IMR-90 (cell line): ENCODE results near the gene HEBP1. TPM values are rescaled to one million over a fixed set of nuclear protein-coding genes. Genes with fewer than 3 reads are reported as not detected.

Experiments
- ATAC-seq: fragments of 200-7000 bp; cut with Tn5 transposase; 2 replicates; pipeline ENCODE4 v1.9.1; 2020; ENCODE audit warnings: low read depth, mild to moderate bottlenecking, moderate library complexity
- BruUV-seq: library from RNA; stranded (reverse); fragments of 400-500 nt; replicated peaks from 2 replicates; lab custom pipeline; 2021; lab: Mats Ljungman, UMichigan
- CTCF ChIA-PET: fragments of 300-600 bp; formaldehyde crosslinking; extraction: SDS; loops from one replicate; lab custom pipeline; 2021; ENCODE audit warnings: antibody characterized with exemption; lab: Yijun Ruan, JAX
- POLR2A ChIA-PET: fragments of 300-600 bp; sonication (Branson Sonifier 250); formaldehyde crosslinking; loops from one replicate; lab custom pipeline; 2022; ENCODE audit warnings: antibody characterized with exemption; ENCODE audit not compliant: unreplicated experiment; lab: Charles Lee
- DNase-seq: peaks from one replicate; pipeline ENCODE4 v3.0.0; 2013
- H2AFZ ChIP-seq: replicated peaks from 2 replicates; pipeline ENCODE3; 2013; ENCODE audit warnings: low read length, mild to moderate bottlenecking; ENCODE audit not compliant: poor library complexity
- H2AK5ac ChIP-seq: 2 replicates; pipeline ENCODE4 v1.6.1; 2013; ENCODE audit warnings: low read depth, low read length, inconsistent platforms
- H2AK9ac ChIP-seq: replicated peaks from 2 replicates; pipeline ENCODE3; 2013; ENCODE audit warnings: mild to moderate bottlenecking, low read depth, low read length, moderate library complexity; ENCODE audit not compliant: poor library complexity
- H2BK120ac ChIP-seq: 2 replicates; pipeline ENCODE4 v1.6.1; 2013; ENCODE audit warnings: low read depth, low read length, inconsistent platforms
- H2BK15ac ChIP-seq: 3 replicates; pipeline ENCODE4 v1.6.1; 2013; ENCODE audit warnings: low read depth, low read length, inconsistent platforms
- H2BK20ac ChIP-seq: 2 replicates; pipeline ENCODE4 v1.6.1; 2013; ENCODE audit warnings: low read depth, mild to moderate bottlenecking, inconsistent platforms, low read length, moderate library complexity
- H2BK5ac ChIP-seq: 2 replicates; pipeline ENCODE4 v1.6.1; 2013; ENCODE audit warnings: mild to moderate bottlenecking, low read depth, low read length, inconsistent platforms; ENCODE audit not compliant: poor library complexity, severe bottlenecking
- H3K14ac ChIP-seq: replicated peaks from 2 replicates; pipeline ENCODE4 v1.6.1; 2013; ENCODE audit warnings: low read depth, low read length, inconsistent platforms
- H3K18ac ChIP-seq: 2 replicates; pipeline ENCODE4 v1.6.1; 2013; ENCODE audit warnings: low read depth, low read length, control low read depth
- H3K23ac ChIP-seq: 2 replicates; pipeline ENCODE4 v1.6.1; 2013; ENCODE audit warnings: low read depth, low read length, inconsistent platforms
- H3K27ac ChIP-seq: 2 replicates; pipeline ENCODE4 v1.5.1; 2013; ENCODE audit warnings: mild to moderate bottlenecking, control low read depth, low read length; ENCODE audit not compliant: insufficient read depth
- H3K27me3 ChIP-seq: 2 replicates; pipeline ENCODE4 v1.6.1; 2013; ENCODE audit warnings: low read length; ENCODE audit not compliant: control insufficient read depth, insufficient read depth
- H3K36me3 ChIP-seq: 2 replicates; pipeline ENCODE4 v1.6.1; 2013; ENCODE audit warnings: low read length, mixed read lengths; ENCODE audit not compliant: control insufficient read depth, insufficient read depth
- H3K4ac ChIP-seq: 2 replicates; pipeline ENCODE4 v1.6.1; 2013; ENCODE audit warnings: low read depth, low read length, inconsistent platforms
- H3K4me1 ChIP-seq: 2 replicates; pipeline ENCODE4 v1.6.1; 2013; ENCODE audit warnings: low read length, mixed read lengths; ENCODE audit not compliant: control insufficient read depth, insufficient read depth
- H3K4me2 ChIP-seq: 2 replicates; pipeline ENCODE4 v1.6.1; 2013; ENCODE audit warnings: low read depth, mild to moderate bottlenecking, control low read depth, low read length, moderate library complexity
- H3K4me3 ChIP-seq: 2 replicates; pipeline ENCODE4 v1.5.1; 2013; ENCODE audit warnings: low read depth, mild to moderate bottlenecking, control low read depth, low read length, moderate library complexity; ENCODE audit not compliant: insufficient read depth
- H3K56ac ChIP-seq: 2 replicates; pipeline ENCODE4 v1.6.1; 2013; ENCODE audit warnings: low read length, inconsistent platforms; ENCODE audit not compliant: insufficient read depth; ENCODE audit errors: extremely low read depth
- H3K79me1 ChIP-seq, 2 experiments: 2 replicates each; pipeline ENCODE4 v1.6.1; 2013; ENCODE audit warnings: low read length in 2 of 2, inconsistent platforms in 1 of 2, low read depth in 1 of 2
- H3K9ac ChIP-seq: 2 replicates; pipeline ENCODE4 v1.6.1; 2013; ENCODE audit warnings: low read depth, low read length, control low read depth
- H3K9me1 ChIP-seq: 2 replicates; pipeline ENCODE4 v1.6.1; 2013; ENCODE audit warnings: low read length, inconsistent platforms; ENCODE audit not compliant: insufficient read depth
- H3K9me3 ChIP-seq: 2 replicates; pipeline ENCODE4 v1.6.1; 2013; ENCODE audit warnings: low read length; ENCODE audit not compliant: control insufficient read depth, insufficient read depth
- H4K20me1 ChIP-seq: 2 replicates; pipeline ENCODE4 v1.6.1; 2013; ENCODE audit warnings: low read length, inconsistent platforms; ENCODE audit not compliant: insufficient read depth
- H4K5ac ChIP-seq: 2 replicates; pipeline ENCODE4 v1.6.1; 2013; ENCODE audit warnings: mild to moderate bottlenecking, low read depth, low read length, control low read depth
- H4K8ac ChIP-seq, 2 experiments: 2 replicates each; pipeline ENCODE4 v1.6.1; 2013; ENCODE audit warnings: low read depth in 2 of 2, low read length in 2 of 2, control low read depth in 1 of 2, inconsistent platforms in 1 of 2
- H4K91ac ChIP-seq: 2 replicates; pipeline ENCODE4 v1.6.1; 2013; ENCODE audit warnings: low read depth, low read length, inconsistent platforms; ENCODE audit not compliant: insufficient read depth
- BHLHE40 ChIP-seq: fragments of 150-350 bp; IDR thresholded peaks from 2 replicates; pipeline ENCODE4 v1.6.1; 2016; ENCODE audit warnings: mild to moderate bottlenecking, low read depth, low read length
- SMC3 ChIP-seq: fragments of 150-350 bp; IDR thresholded peaks from 2 replicates; pipeline ENCODE4 v1.6.1; 2016; ENCODE audit warnings: low read depth, mild to moderate bottlenecking, antibody characterized with exemption, low read length, moderate library complexity
- WGBS, 2 experiments: methylation state at CpG; one replicate each; pipeline versions ENCODE4 v1.1.5 to v1.1.7; 2013; ENCODE audit warnings: missing lambda C conversion rate in 2 of 2; ENCODE audit not compliant: insufficient read length in 1 of 2; ENCODE audit errors: extremely low coverage in 2 of 2; 5-methylcytosine and 5-hydroxymethylcytosine counted together
- dilution Hi-C: fragments of 300-500 bp; cut with HindIII; formaldehyde crosslinking; loops from one replicate; pipeline ENCODE4 v1.14.3; 2018; ENCODE audit warnings: low sequenced_read_pairs; ENCODE audit not compliant: unreplicated experiment
- in situ Hi-C: fragments of 300-500 bp; cut with MboI; formaldehyde crosslinking; loops from 3 replicates; pipeline ENCODE4 v1.14.3; 2019; ENCODE audit warnings: low sequenced_read_pairs, inconsistent platforms, mixed read lengths
- intact Hi-C: fragments of 100-400 bp; cut with micrococcal nuclease; formaldehyde crosslinking; loops from 2 replicates; pipeline ENCODE4 v1.10.0; 2022
- polyA plus RNA-seq, 3 experiments: library from polyadenylated mRNA; depleted of rRNA; stranded (reverse); fragments of >200 nt; gene quantifications; 2 replicates each; pipeline ENCODE4 v1.2.3, GENCODE V29; 2012; ENCODE audit warnings: low replicate concordance in 1 of 3
- total RNA-seq: library from RNA; depleted of rRNA; stranded (reverse); fragments of >200 nt; gene quantifications from 2 replicates; pipeline ENCODE4 v1.2.3, GENCODE V29; 2012

HEBP1 gene
- total and polyA plus RNA-seq, 2 of the 4 experiments (the other 2 are of a cell fraction) = 18.8 to 49.2 TPM

DNA sequence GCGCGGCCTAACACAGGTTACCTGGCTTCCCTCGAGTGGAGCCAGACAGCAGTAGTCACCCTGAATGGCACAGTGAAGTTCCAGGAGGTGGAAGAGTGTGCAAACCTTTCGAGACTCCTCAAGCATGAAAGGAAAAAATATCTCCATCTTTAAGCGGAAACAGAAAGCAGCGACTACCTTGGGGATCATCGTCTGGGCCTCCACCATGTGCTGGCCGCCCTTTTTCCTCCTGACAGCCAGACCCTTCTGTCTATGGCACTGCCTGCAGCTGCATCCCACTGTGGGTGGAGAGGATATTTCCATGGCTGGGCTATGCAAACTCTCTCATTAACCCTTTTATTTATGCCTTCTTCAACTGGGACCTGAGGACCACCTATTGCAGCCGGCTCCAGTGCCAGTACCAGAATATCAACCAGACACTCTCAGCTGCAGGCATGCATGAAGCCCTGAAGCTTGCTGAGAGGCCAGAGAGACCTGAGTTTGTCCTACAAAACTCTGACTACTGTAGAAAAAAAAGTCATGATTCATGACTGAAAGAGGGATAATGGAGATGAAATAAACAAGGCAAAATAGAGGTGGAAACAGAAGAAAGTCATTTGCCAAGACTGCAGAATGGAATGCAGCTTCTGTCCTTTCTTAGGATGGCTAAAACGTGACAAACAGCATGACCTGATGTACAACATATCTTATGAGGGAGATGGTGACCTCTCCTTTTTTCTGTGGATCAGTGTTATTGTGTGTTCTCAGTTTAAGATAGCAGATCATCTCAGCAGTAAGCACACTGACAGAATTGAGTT is 2.4 kb upstream of the HEBP1 start:
- H2AFZ ChIP-seq = peak overlapping the region; percentile 94
- ATAC-seq (no peak), DNase-seq (peak; percentile 23)
- no peaks in the 10 kb centered on the region for H3K27me3 ChIP-seq
- peak overlapping the region; percentile 66 for H2AK9ac ChIP-seq
- H3K9ac ChIP-seq = no peak overlapping the region; the same call in 1 of the 2 replicates
- peak overlapping the region; percentile 78 for H2BK20ac ChIP-seq
- ChIA-PET POLR2A (interaction anchor here (0.6 kb wide), 1 partner anchor 98 kb away, joined by 3 read pairs; no protein-coding TSS in a partner anchor), CTCF (no interaction called here)
- peak overlapping the region; percentile 94 for H4K91ac ChIP-seq
- H3K4me3 ChIP-seq = no peak overlapping the region
- H3K9me1 ChIP-seq = peaks cover 23% of the 10 kb centered on the region
- peak overlapping the region; percentile 87 for H3K14ac ChIP-seq
- BruUV-seq = TSS peak; percentile 24
- intact Hi-C loops = loop anchor here (5.0 kb wide), 1 partner anchor 210 kb away; no protein-coding TSS in a partner anchor
- H4K5ac ChIP-seq = peak overlapping the region; percentile 93; the same call in 1 of the 2 replicates
- peak overlapping the region; percentile 87 for H3K4me2 ChIP-seq
- WGBS, 2 experiments = 20% methylated on average over 1 of the region's 10 CpGs; no CpG with 5 or more reads in 1 of the 2 experiments
- H3K18ac ChIP-seq = peak overlapping the region; percentile 58; the same call in 1 of the 2 replicates
- H3K36me3 ChIP-seq = no peaks in the 10 kb centered on the region
- H4K8ac ChIP-seq = peak overlapping the region; percentile 79 to 92; a peak in 3 of 4 replicates
- H2AK5ac ChIP-seq = peak overlapping the region; percentile 92
- dilution Hi-C loops = no loop called here
- H3K27ac ChIP-seq = 0 out of 2 replicates have a peak overlapping the region, but pooled peaks have one; percentile 4
- no peaks in the 10 kb centered on the region for H3K9me3 ChIP-seq
- peak overlapping the region; percentile 91 for H3K23ac ChIP-seq
- H3K4me1 ChIP-seq = peaks cover 17% of the 10 kb centered on the region
- H3K56ac ChIP-seq = no peak overlapping the region
- H3K79me1 ChIP-seq = peaks cover 29 to 50% of the 10 kb centered on the region in 2 experiments
- H3K4ac ChIP-seq = peak overlapping the region; percentile 83
- peak overlapping the region; percentile 82 for H2BK5ac ChIP-seq
- peak overlapping the region; percentile 87 for H2BK120ac ChIP-seq
- H2BK15ac ChIP-seq = peak overlapping the region; percentile 85; the same call in 2 of the 3 replicates
- peaks cover 12% of the 10 kb centered on the region for H4K20me1 ChIP-seq
- in situ Hi-C loops = loop anchor here (10.0 kb wide), 1 partner anchor 222 kb away; no protein-coding TSS in a partner anchor
- TF ChIP-seq BHLHE40 = peak; percentile 85
- TF ChIP-seq SMC3 = no peak
